ENCODE results near the gene SPA17. TPM values are rescaled to one million over a fixed set of nuclear protein-coding genes. Genes with fewer than 3 reads are reported as not detected.

Gene SPA17
- total RNA-seq, 1 experiment from 2014 or later, result 10.4 TPM

- no peaks in the 10 kb centered on the region for H3K79me2 ChIP-seq (ENCODE audit: low read length)
- DNase-seq, result no peak
- H3K4me3 ChIP-seq (ENCODE audit: low read length), result no peak overlapping the region
- H3K4me1 ChIP-seq (ENCODE audit: low read length), result peaks cover 4% of the 10 kb centered on the region; the same call in 1 of the 2 replicates
- no peaks in the 10 kb centered on the region for H4K20me1 ChIP-seq (ENCODE audit: insufficient read depth, low read depth, low read length)
- H3K9ac ChIP-seq (ENCODE audit: low read length), result no peak overlapping the region
- H3K36me3 ChIP-seq (ENCODE audit: insufficient read depth, low read length), result no peaks in the 10 kb centered on the region
- H3K27me3 ChIP-seq (ENCODE audit: low read length), result no peaks in the 10 kb centered on the region
- H3K27ac ChIP-seq (ENCODE audit: low read length), result no peak overlapping the region
- no peak overlapping the region for H3K4me2 ChIP-seq (ENCODE audit: low read depth, low read length, poor library complexity, severe bottlenecking)
- no peak overlapping the region for H2AFZ ChIP-seq (ENCODE audit: low read length)
- no peaks in the 10 kb centered on the region for H3K9me3 ChIP-seq (ENCODE audit: low read length)
- no peaks in the 10 kb centered on the region for H3K9me2 ChIP-seq (replicated peaks; ENCODE audit: insufficient read depth, low read length)
These were observed 16.7 kb upstream of the SPA17 start for GRCh38 chr11:124656774-124657630.

- H3K27me3 ChIP-seq (ENCODE audit: low read length), result no peaks in the 10 kb centered on the region
- DNase-seq, result no peak
- peaks cover 4% of the 10 kb centered on the region; the same call in 1 of the 2 replicates for H3K4me1 ChIP-seq (ENCODE audit: low read length)
These were observed 15.8 kb upstream of the SPA17 start for GRCh38 chr11:124657904-124658303.

GRCh38 chr11:124658501-124658900 lies 15.2 kb upstream of the SPA17 start:
- H3K36me3 ChIP-seq (ENCODE audit: insufficient read depth, low read length), result no peaks in the 10 kb centered on the region
- no peak overlapping the region for H3K9ac ChIP-seq (ENCODE audit: low read length)
- DNase-seq, result no peak
- H3K4me2 ChIP-seq (ENCODE audit: low read depth, low read length, poor library complexity, severe bottlenecking), result no peak overlapping the region
- H3K27me3 ChIP-seq (ENCODE audit: low read length), result no peaks in the 10 kb centered on the region
- H3K9me2 ChIP-seq (replicated peaks; ENCODE audit: insufficient read depth, low read length), result no peaks in the 10 kb centered on the region
- H3K27ac ChIP-seq (ENCODE audit: low read length), result no peak overlapping the region
- no peak overlapping the region for H2AFZ ChIP-seq (ENCODE audit: low read length)
- H3K4me3 ChIP-seq (ENCODE audit: low read length), result no peak overlapping the region
- no peaks in the 10 kb centered on the region for H3K9me3 ChIP-seq (ENCODE audit: low read length)
- H4K20me1 ChIP-seq (ENCODE audit: insufficient read depth, low read depth, low read length), result no peaks in the 10 kb centered on the region
- peaks cover 4% of the 10 kb centered on the region; the same call in 1 of the 2 replicates for H3K4me1 ChIP-seq (ENCODE audit: low read length)
- H3K79me2 ChIP-seq (ENCODE audit: low read length), result no peaks in the 10 kb centered on the region

More at GRCh38 chr11:124657904-124658303, 15.8 kb upstream of the SPA17 start:
- H3K4me2 ChIP-seq (ENCODE audit: low read depth, low read length, poor library complexity, severe bottlenecking), result no peak overlapping the region
- H3K9me3 ChIP-seq (ENCODE audit: low read length), result no peaks in the 10 kb centered on the region
- no peak overlapping the region for H2AFZ ChIP-seq (ENCODE audit: low read length)
- no peak overlapping the region for H3K9ac ChIP-seq (ENCODE audit: low read length)
- H3K4me3 ChIP-seq (ENCODE audit: low read length), result no peak overlapping the region
- H3K79me2 ChIP-seq (ENCODE audit: low read length), result no peaks in the 10 kb centered on the region
- H3K9me2 ChIP-seq (replicated peaks; ENCODE audit: insufficient read depth, low read length), result no peaks in the 10 kb centered on the region
- H3K27ac ChIP-seq (ENCODE audit: low read length), result no peak overlapping the region
- H4K20me1 ChIP-seq (ENCODE audit: insufficient read depth, low read depth, low read length), result no peaks in the 10 kb centered on the region
- no peaks in the 10 kb centered on the region for H3K36me3 ChIP-seq (ENCODE audit: insufficient read depth, low read length)

DNA sequence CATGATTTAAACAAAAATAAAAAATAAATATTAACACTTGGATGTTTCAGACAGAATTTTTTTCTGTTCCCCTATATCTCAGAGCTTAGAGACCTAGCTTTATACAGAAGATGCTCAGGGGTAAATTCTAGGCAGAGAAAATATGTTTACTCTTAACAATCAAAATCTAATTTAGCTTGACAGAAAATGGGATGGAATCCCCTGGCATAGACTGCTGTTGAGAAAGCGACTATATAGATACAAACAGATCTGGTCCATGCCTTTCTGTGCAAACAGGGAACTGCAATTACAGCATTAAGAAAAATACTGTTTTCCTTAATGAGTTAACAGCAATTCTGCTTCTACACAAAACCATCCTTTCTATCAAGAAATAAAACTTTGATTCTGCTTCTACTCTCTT lies 14.7 kb upstream of the SPA17 start:
- H3K9me3 ChIP-seq (ENCODE audit: low read length), result no peaks in the 10 kb centered on the region
- no peaks in the 10 kb centered on the region for H3K27me3 ChIP-seq (ENCODE audit: low read length)
- no peak overlapping the region for H3K4me3 ChIP-seq (ENCODE audit: low read length)
- H3K4me2 ChIP-seq (ENCODE audit: low read depth, low read length, poor library complexity, severe bottlenecking), result no peak overlapping the region
- H3K4me1 ChIP-seq (ENCODE audit: low read length), result peaks cover 4% of the 10 kb centered on the region; the same call in 1 of the 2 replicates
- no peak overlapping the region for H2AFZ ChIP-seq (ENCODE audit: low read length)
- H3K9ac ChIP-seq (ENCODE audit: low read length), result no peak overlapping the region
- no peak overlapping the region for H3K27ac ChIP-seq (ENCODE audit: low read length)
- no peaks in the 10 kb centered on the region for H4K20me1 ChIP-seq (ENCODE audit: insufficient read depth, low read depth, low read length)
- no peak for DNase-seq
- no peaks in the 10 kb centered on the region for H3K79me2 ChIP-seq (ENCODE audit: low read length)
- H3K36me3 ChIP-seq (ENCODE audit: insufficient read depth, low read length), result no peaks in the 10 kb centered on the region
- no peaks in the 10 kb centered on the region for H3K9me2 ChIP-seq (replicated peaks; ENCODE audit: insufficient read depth, low read length)

- Histone ChIP-seq H4K20me1 (ENCODE audit: insufficient read depth, low read depth, low read length) (no peaks in the 10 kb centered on the region), H3K4me3 (ENCODE audit: low read length) (no peak overlapping the region), H3K9me2 (replicated peaks; ENCODE audit: insufficient read depth, low read length) (no peaks in the 10 kb centered on the region), H3K9ac (ENCODE audit: low read length) (no peak overlapping the region), H2AFZ (ENCODE audit: low read length) (no peak overlapping the region), H3K36me3 (ENCODE audit: insufficient read depth, low read length) (no peaks in the 10 kb centered on the region), H3K4me1 (ENCODE audit: low read length) (peaks cover 4% of the 10 kb centered on the region; the same call in 1 of the 2 replicates), H3K9me3 (ENCODE audit: low read length) (no peaks in the 10 kb centered on the region), H3K27ac (ENCODE audit: low read length) (no peak overlapping the region), H3K27me3 (ENCODE audit: low read length) (no peaks in the 10 kb centered on the region), H3K79me2 (ENCODE audit: low read length) (no peaks in the 10 kb centered on the region), H3K4me2 (ENCODE audit: low read depth, low read length, poor library complexity, severe bottlenecking) (no peak overlapping the region)
- DNase-seq, result no peak
These were observed 12.2 kb upstream of the SPA17 start for GRCh38 chr11:124661553-124661952.

DNA sequence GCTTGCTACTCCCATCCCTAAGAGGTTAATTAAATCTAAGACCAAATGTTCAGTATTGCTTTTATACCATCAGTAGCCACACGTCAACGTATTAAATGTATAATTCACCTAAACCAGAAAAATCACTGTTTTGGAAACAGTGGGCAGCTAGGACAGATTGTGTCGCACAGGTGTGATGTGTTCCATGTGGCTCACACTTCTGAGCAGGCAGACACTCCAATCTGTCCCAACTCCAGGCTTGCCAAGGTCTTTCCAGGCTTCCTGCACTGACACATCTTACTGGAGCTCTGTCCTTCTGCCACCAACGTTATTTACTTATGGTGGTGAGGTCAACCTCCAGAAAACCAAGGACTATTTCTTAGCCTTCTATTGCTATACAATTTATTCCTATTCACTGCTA lies 11.6 kb upstream of the SPA17 start:
- Histone ChIP-seq H3K27ac (ENCODE audit: low read length) (no peak overlapping the region), H3K79me2 (ENCODE audit: low read length) (no peaks in the 10 kb centered on the region), H3K36me3 (ENCODE audit: insufficient read depth, low read length) (no peaks in the 10 kb centered on the region), H3K4me3 (ENCODE audit: low read length) (no peak overlapping the region), H3K9me3 (ENCODE audit: low read length) (no peaks in the 10 kb centered on the region), H3K9ac (ENCODE audit: low read length) (no peak overlapping the region), H2AFZ (ENCODE audit: low read length) (no peak overlapping the region), H3K27me3 (ENCODE audit: low read length) (no peaks in the 10 kb centered on the region), H3K9me2 (replicated peaks; ENCODE audit: insufficient read depth, low read length) (no peaks in the 10 kb centered on the region), H3K4me1 (ENCODE audit: low read length) (peaks cover 4% of the 10 kb centered on the region; the same call in 1 of the 2 replicates), H4K20me1 (ENCODE audit: insufficient read depth, low read depth, low read length) (no peaks in the 10 kb centered on the region), H3K4me2 (ENCODE audit: low read depth, low read length, poor library complexity, severe bottlenecking) (no peak overlapping the region)
- no peak for DNase-seq

DNA sequence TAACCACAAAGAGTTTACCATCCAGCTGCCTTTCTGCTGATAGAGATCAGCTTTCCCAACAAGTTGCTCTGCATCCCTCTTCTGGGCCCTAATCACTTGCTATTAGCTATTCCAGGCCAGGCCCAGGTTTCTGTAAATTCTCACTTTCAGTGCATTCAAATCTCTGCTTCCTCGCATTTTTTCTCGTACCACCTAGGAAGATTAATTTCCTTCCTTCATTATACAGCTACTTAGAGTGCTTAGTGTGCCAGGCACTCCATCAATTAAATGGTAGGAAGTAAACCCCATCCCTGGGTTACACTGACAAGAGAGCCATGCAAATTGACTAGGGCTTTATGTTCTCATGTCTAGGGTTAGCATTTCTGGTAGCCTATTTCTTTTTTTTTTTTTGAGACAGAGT lies 9.8 kb upstream of the SPA17 start:
- DNase-seq, result no peak
- no peaks in the 10 kb centered on the region for H3K9me3 ChIP-seq (ENCODE audit: low read length)
- H3K27me3 ChIP-seq (ENCODE audit: low read length), result no peaks in the 10 kb centered on the region
- H2AFZ ChIP-seq (ENCODE audit: low read length), result no peak overlapping the region
- H3K4me1 ChIP-seq (ENCODE audit: low read length), result no peaks in the 10 kb centered on the region
- H3K9me2 ChIP-seq (replicated peaks; ENCODE audit: insufficient read depth, low read length), result no peaks in the 10 kb centered on the region
- no peaks in the 10 kb centered on the region for H4K20me1 ChIP-seq (ENCODE audit: insufficient read depth, low read depth, low read length)
- no peaks in the 10 kb centered on the region for H3K36me3 ChIP-seq (ENCODE audit: insufficient read depth, low read length)
- no peaks in the 10 kb centered on the region for H3K79me2 ChIP-seq (ENCODE audit: low read length)
- no peak overlapping the region for H3K9ac ChIP-seq (ENCODE audit: low read length)
- no peak overlapping the region for H3K27ac ChIP-seq (ENCODE audit: low read length)
- no peak overlapping the region for H3K4me2 ChIP-seq (ENCODE audit: low read depth, low read length, poor library complexity, severe bottlenecking)
- H3K4me3 ChIP-seq (ENCODE audit: low read length), result no peak overlapping the region

DNA sequence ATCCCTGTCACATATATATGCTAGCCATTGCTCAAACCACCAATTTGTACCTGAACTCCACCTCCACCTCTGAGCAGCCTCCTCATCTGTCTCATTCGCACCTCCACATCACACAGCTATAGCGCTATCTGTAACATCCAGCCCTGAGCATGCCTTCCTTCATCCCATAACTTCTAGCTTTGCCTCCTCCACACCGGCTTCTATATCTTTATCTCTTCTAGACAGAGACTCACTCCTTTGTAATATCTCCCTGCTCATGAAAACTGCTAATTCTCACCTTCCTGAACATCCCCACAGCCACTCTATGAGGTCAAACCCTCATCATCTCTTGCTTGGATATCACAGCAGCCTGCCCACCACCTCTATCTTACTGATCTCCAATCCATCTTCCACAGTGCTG lies 6.1 kb upstream of the SPA17 start:
- no peak for DNase-seq
- Histone ChIP-seq H3K4me3 (ENCODE audit: low read length) (no peak overlapping the region), H3K27me3 (ENCODE audit: low read length) (no peaks in the 10 kb centered on the region), H3K4me1 (ENCODE audit: low read length) (no peaks in the 10 kb centered on the region), H3K36me3 (ENCODE audit: insufficient read depth, low read length) (no peaks in the 10 kb centered on the region), H3K79me2 (ENCODE audit: low read length) (no peaks in the 10 kb centered on the region), H2AFZ (ENCODE audit: low read length) (no peak overlapping the region), H3K9ac (ENCODE audit: low read length) (no peak overlapping the region), H4K20me1 (ENCODE audit: insufficient read depth, low read depth, low read length) (no peaks in the 10 kb centered on the region), H3K4me2 (ENCODE audit: low read depth, low read length, poor library complexity, severe bottlenecking) (no peak overlapping the region), H3K9me2 (replicated peaks; ENCODE audit: insufficient read depth, low read length) (no peaks in the 10 kb centered on the region), H3K9me3 (ENCODE audit: low read length) (no peaks in the 10 kb centered on the region), H3K27ac (ENCODE audit: low read length) (no peak overlapping the region)
